ENCODE measurements around the gene TNIP2.
A peak's percentile ranks its signal among the peaks of the same experiment; 100 is the strongest.
"Not testable (repeated sequence)": the region's sequence is repeated elsewhere in the genome, so short reads cannot be mapped to it uniquely, and the experiment has no call there.

The TNIP2 gene

GRCh38 chr4:2728806-2729532 is 27.2 kb downstream of the TNIP2 start:
- Mint-ChIP-seq H3K27ac (peak overlapping the region in 1 of 2 donors; percentile 71), H3K4me1 (peaks cover 19% of the 10 kb centered on the region), H3K27me3 (no peaks in the 10 kb centered on the region), H3K4me3 (no peak overlapping the region), H3K9me3 (no peaks in the 10 kb centered on the region)
- ATAC-seq (no peak), DNase-seq (no peak)

- no peak overlapping the region for H3K27ac Mint-ChIP-seq
- peaks cover 21% of the 10 kb centered on the region for H3K4me1 Mint-ChIP-seq
- H3K4me3 Mint-ChIP-seq: no peak overlapping the region
- no peaks in the 10 kb centered on the region for H3K9me3 Mint-ChIP-seq
- no peaks in the 10 kb centered on the region for H3K27me3 Mint-ChIP-seq
- DNase-seq (no peak), ATAC-seq (no peak)
Observed at GRCh38 chr4:2728221-2728620, 27.9 kb downstream of the TNIP2 start.

GRCh38 chr4:2726881-2727280 is 29.3 kb downstream of the TNIP2 start:
- not testable (repeated sequence) for H3K27ac Mint-ChIP-seq, H3K27me3 Mint-ChIP-seq, H3K4me3 Mint-ChIP-seq, DNase-seq, ATAC-seq, H3K9me3 Mint-ChIP-seq
- peaks cover 25% of the 10 kb centered on the region for H3K4me1 Mint-ChIP-seq

GRCh38 chr4:2725380-2725779 is 30.8 kb downstream of the TNIP2 start:
- Mint-ChIP-seq H3K4me1 (peaks cover 25% of the 10 kb centered on the region), H3K27me3 (no peaks in the 10 kb centered on the region), H3K4me3 (no peak overlapping the region), H3K9me3 (no peaks in the 10 kb centered on the region), H3K27ac (peak overlapping the region in 1 of 2 donors; percentile 34)
- ATAC-seq (no peak), DNase-seq (no peak)

- Mint-ChIP-seq H3K9me3 (no peaks in the 10 kb centered on the region), H3K4me1 (peaks cover 25% of the 10 kb centered on the region), H3K27me3 (no peaks in the 10 kb centered on the region), H3K4me3 (no peak overlapping the region), H3K27ac (peak overlapping the region in 1 of 2 donors; percentile 65)
- ATAC-seq (no peak), DNase-seq (no peak)
Observed at GRCh38 chr4:2723751-2724150, 32.4 kb downstream of the TNIP2 start.

GRCh38 chr4:2722033-2722432 is 34.1 kb downstream of the TNIP2 start:
- DNase-seq (no peak), ATAC-seq (peak; percentile 35)
- Mint-ChIP-seq H3K4me3 (no peak overlapping the region), H3K9me3 (no peaks in the 10 kb centered on the region), H3K4me1 (peaks cover 25% of the 10 kb centered on the region), H3K27me3 (no peaks in the 10 kb centered on the region), H3K27ac (peak overlapping the region in 1 of 2 donors; percentile 3)

GRCh38 chr4:2721586-2721985 is 34.5 kb downstream of the TNIP2 start:
- Mint-ChIP-seq H3K4me1 (peaks cover 25% of the 10 kb centered on the region), H3K27me3 (no peaks in the 10 kb centered on the region), H3K27ac (no peak overlapping the region), H3K4me3 (no peak overlapping the region), H3K9me3 (no peaks in the 10 kb centered on the region)
- ATAC-seq (no peak), DNase-seq (no peak)

GRCh38 chr4:2716236-2716635 is 39.9 kb downstream of the TNIP2 start:
- Mint-ChIP-seq H3K4me1 (peaks cover 24% of the 10 kb centered on the region), H3K9me3 (no peaks in the 10 kb centered on the region), H3K27me3 (no peaks in the 10 kb centered on the region), H3K27ac (peak overlapping the region in 1 of 2 donors; percentile 19), H3K4me3 (no peak overlapping the region)
- ATAC-seq: no peak
- DNase-seq: no peak

GRCh38 chr4:2715426-2715825 is 40.7 kb downstream of the TNIP2 start:
- H3K4me3 Mint-ChIP-seq: no peak overlapping the region
- no peaks in the 10 kb centered on the region for H3K27me3 Mint-ChIP-seq
- H3K27ac Mint-ChIP-seq: no peak overlapping the region
- no peak for DNase-seq
- no peaks in the 10 kb centered on the region for H3K9me3 Mint-ChIP-seq
- no peak for ATAC-seq
- H3K4me1 Mint-ChIP-seq: peaks cover 24% of the 10 kb centered on the region

- H3K27ac Mint-ChIP-seq: no peak overlapping the region
- no peaks in the 10 kb centered on the region for H3K27me3 Mint-ChIP-seq
Observed at GRCh38 chr4:2714918-2715317, 41.2 kb downstream of the TNIP2 start.

GRCh38 chr4:2714061-2714770 is 41.9 kb downstream of the TNIP2 start:
- DNase-seq: peak in 1 of 2 donors; percentile 29
- peaks cover 24% of the 10 kb centered on the region for H3K4me1 Mint-ChIP-seq
- H3K4me3 Mint-ChIP-seq: peak overlapping the region; percentile 36 to 48
- peak; percentile 82 for ATAC-seq
- H3K27me3 Mint-ChIP-seq: no peaks in the 10 kb centered on the region
- peak overlapping the region; percentile 2 to 87 for H3K27ac Mint-ChIP-seq
- no peaks in the 10 kb centered on the region for H3K9me3 Mint-ChIP-seq

More at GRCh38 chr4:2714918-2715317, 41.2 kb downstream of the TNIP2 start:
- Mint-ChIP-seq H3K9me3 (no peaks in the 10 kb centered on the region), H3K4me1 (peaks cover 24% of the 10 kb centered on the region), H3K4me3 (no peak overlapping the region)
- DNase-seq: no peak
- ATAC-seq: no peak

GRCh38 chr4:2713337-2713736 is 42.8 kb downstream of the TNIP2 start:
- Mint-ChIP-seq H3K27ac (peak overlapping the region; percentile 45 to 86), H3K27me3 (no peaks in the 10 kb centered on the region), H3K4me1 (peaks cover 24% of the 10 kb centered on the region), H3K4me3 (peak overlapping the region; percentile 36 to 48), H3K9me3 (no peaks in the 10 kb centered on the region)
- no peak for DNase-seq
- ATAC-seq: no peak

- Mint-ChIP-seq H3K4me3 (no peak overlapping the region), H3K4me1 (peaks cover 24% of the 10 kb centered on the region), H3K27ac (no peak overlapping the region), H3K9me3 (no peaks in the 10 kb centered on the region), H3K27me3 (no peaks in the 10 kb centered on the region)
- DNase-seq (no peak), ATAC-seq (no peak)
Observed at GRCh38 chr4:2712261-2712842, 43.8 kb downstream of the TNIP2 start.

GRCh38 chr4:2702770-2703169 is 53.4 kb downstream of the TNIP2 start:
- no peaks in the 10 kb centered on the region for H3K9me3 Mint-ChIP-seq
- H3K4me3 Mint-ChIP-seq: no peak overlapping the region
- H3K4me1 Mint-ChIP-seq: peaks cover 8% of the 10 kb centered on the region
- DNase-seq (no peak), ATAC-seq (no peak)
- peak overlapping the region in 1 of 2 donors; percentile 80 for H3K27ac Mint-ChIP-seq
- H3K27me3 Mint-ChIP-seq: no peaks in the 10 kb centered on the region

GRCh38 chr4:2702361-2702760 is 53.8 kb downstream of the TNIP2 start:
- Mint-ChIP-seq H3K27ac (peak overlapping the region in 1 of 2 donors; percentile 48), H3K4me1 (peaks cover 8% of the 10 kb centered on the region), H3K4me3 (no peak overlapping the region), H3K9me3 (no peaks in the 10 kb centered on the region), H3K27me3 (no peaks in the 10 kb centered on the region)
- DNase-seq (no peak), ATAC-seq (no peak)

GRCh38 chr4:2700031-2700430 is 56.1 kb downstream of the TNIP2 start:
- no peaks in the 10 kb centered on the region for H3K27me3 Mint-ChIP-seq
- no peak overlapping the region for H3K27ac Mint-ChIP-seq
- no peak overlapping the region for H3K4me3 Mint-ChIP-seq

More at GRCh38 chr4:2700031-2700430, 56.1 kb downstream of the TNIP2 start:
- DNase-seq (no peak), ATAC-seq (no peak)
- H3K4me1 Mint-ChIP-seq: peaks cover 8% of the 10 kb centered on the region
- no peaks in the 10 kb centered on the region for H3K9me3 Mint-ChIP-seq

Data from stimulated activated naive CD8-positive, alpha-beta T cell treated with anti-CD3 and anti-CD28 coated beads, Interleukin-15, amount 100 ng/mL, for 72 hours (primary cell).